ENCODE results near the gene PTGS1.

Gene PTGS1

GRCh38 chr9:122348288-122348777 lies 22.5 kb upstream of the PTGS1 start:
- Histone ChIP-seq H3K9ac (ENCODE audit: low read length) (no peak overlapping the region), H4K8ac (ENCODE audit: low read depth, low read length) (no peak overlapping the region), H2AK5ac (ENCODE audit: low read length) (no peak overlapping the region), H2BK5ac (ENCODE audit: low read length) (no peak overlapping the region), H2BK120ac (ENCODE audit: low read depth, low read length) (no peak overlapping the region), H3K4me1 (ENCODE audit: control insufficient read depth, low read depth, low read length) (no peaks in the 10 kb centered on the region), H4K5ac (ENCODE audit: low read length) (no peak overlapping the region), H3K4me3 (ENCODE audit: low read length) (no peak overlapping the region), H3K23ac (ENCODE audit: low read length) (no peak overlapping the region), H3K36me3 (ENCODE audit: control insufficient read depth, insufficient read depth, low read length) (no peaks in the 10 kb centered on the region), H3K4ac (ENCODE audit: low read depth, low read length) (no peak overlapping the region), H3K56ac (ENCODE audit: low read length) (no peak overlapping the region), H3K27ac (ENCODE audit: low read depth, low read length) (no peak overlapping the region), H3K79me1 (ENCODE audit: low read length) (no peaks in the 10 kb centered on the region), H2BK15ac (replicated peaks; ENCODE audit: low read depth) (no peak overlapping the region), H3K18ac (ENCODE audit: low read length) (no peak overlapping the region), H3K79me2 (ENCODE audit: control insufficient read depth, insufficient read depth, low read length) (no peaks in the 10 kb centered on the region), H3K27me3 (ENCODE audit: insufficient read depth, low read length, poor library complexity) (no peaks in the 10 kb centered on the region), H3K4me2 (ENCODE audit: low read length) (no peak overlapping the region)
- no peak for DNase-seq
- WGBS (ENCODE audit: extremely low coverage, insufficient coverage, low lambda C conversion rate): no CpG with 5 or more reads among the region's 12 CpGs

DNA sequence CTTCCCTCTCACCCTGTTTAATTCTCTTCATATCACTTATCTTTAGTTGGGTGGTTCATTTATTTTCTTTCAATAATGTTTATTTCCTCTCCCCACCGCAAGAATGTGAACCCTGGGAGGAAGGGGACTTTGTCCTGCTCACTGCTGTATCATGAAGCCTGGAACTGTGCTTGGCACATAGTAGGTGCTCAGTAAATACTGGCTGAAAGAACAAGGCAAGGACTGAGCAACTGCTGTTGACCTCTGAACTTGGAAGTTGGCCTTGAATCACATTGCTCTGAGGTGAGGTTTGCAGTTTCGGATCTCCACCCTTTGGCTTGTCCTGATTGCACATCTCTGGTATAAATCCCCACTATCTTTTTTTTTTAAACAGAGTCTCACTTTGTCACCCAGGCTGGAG lies 22.0 kb upstream of the PTGS1 start:
- Histone ChIP-seq H4K5ac (ENCODE audit: low read length) (no peak overlapping the region), H3K4me1 (ENCODE audit: control insufficient read depth, low read depth, low read length) (no peaks in the 10 kb centered on the region), H3K9ac (ENCODE audit: low read length) (no peak overlapping the region), H3K56ac (ENCODE audit: low read length) (no peak overlapping the region), H2BK120ac (ENCODE audit: low read depth, low read length) (no peak overlapping the region), H3K4ac (ENCODE audit: low read depth, low read length) (no peak overlapping the region), H3K23ac (ENCODE audit: low read length) (no peak overlapping the region), H3K79me1 (ENCODE audit: low read length) (no peaks in the 10 kb centered on the region), H3K27me3 (ENCODE audit: insufficient read depth, low read length, poor library complexity) (no peaks in the 10 kb centered on the region), H4K8ac (ENCODE audit: low read depth, low read length) (no peak overlapping the region), H3K4me2 (ENCODE audit: low read length) (no peak overlapping the region), H3K4me3 (ENCODE audit: low read length) (no peak overlapping the region), H3K36me3 (ENCODE audit: control insufficient read depth, insufficient read depth, low read length) (no peaks in the 10 kb centered on the region), H2AK5ac (ENCODE audit: low read length) (no peak overlapping the region), H3K18ac (ENCODE audit: low read length) (no peak overlapping the region), H2BK5ac (ENCODE audit: low read length) (no peak overlapping the region), H3K79me2 (ENCODE audit: control insufficient read depth, insufficient read depth, low read length) (no peaks in the 10 kb centered on the region), H2BK15ac (replicated peaks; ENCODE audit: low read depth) (no peak overlapping the region), H3K27ac (ENCODE audit: low read depth, low read length) (no peak overlapping the region)
- WGBS (ENCODE audit: extremely low coverage, insufficient coverage, low lambda C conversion rate): no CpG with 5 or more reads among the region's 2 CpGs
- no peak for DNase-seq

DNA sequence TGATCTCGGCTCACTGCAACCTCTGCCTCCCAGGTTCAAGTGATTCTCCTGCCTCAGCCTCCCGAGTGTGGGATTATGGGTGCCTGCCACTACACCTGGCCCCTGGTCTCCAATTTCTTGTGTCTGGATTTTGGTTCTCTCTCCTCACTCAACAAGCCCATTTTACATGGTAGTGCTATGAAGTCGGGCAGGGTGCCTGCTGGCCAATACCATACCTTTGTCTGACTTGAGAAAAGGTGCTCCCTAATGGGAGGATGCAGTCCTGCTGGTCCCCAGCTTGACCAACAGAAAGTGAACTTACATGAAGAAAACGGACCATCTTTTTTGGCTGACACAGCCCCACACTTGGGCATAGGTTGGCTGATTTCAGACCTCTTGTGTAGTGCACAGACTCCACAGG lies 21.6 kb upstream of the PTGS1 start:
- Histone ChIP-seq H2BK15ac (replicated peaks; ENCODE audit: low read depth) (no peak overlapping the region), H3K36me3 (ENCODE audit: control insufficient read depth, insufficient read depth, low read length) (no peaks in the 10 kb centered on the region), H4K5ac (ENCODE audit: low read length) (no peak overlapping the region), H2BK5ac (ENCODE audit: low read length) (no peak overlapping the region), H3K23ac (ENCODE audit: low read length) (no peak overlapping the region), H3K4me1 (ENCODE audit: control insufficient read depth, low read depth, low read length) (no peaks in the 10 kb centered on the region), H3K79me2 (ENCODE audit: control insufficient read depth, insufficient read depth, low read length) (no peaks in the 10 kb centered on the region), H3K4ac (ENCODE audit: low read depth, low read length) (no peak overlapping the region), H3K27me3 (ENCODE audit: insufficient read depth, low read length, poor library complexity) (no peaks in the 10 kb centered on the region), H3K56ac (ENCODE audit: low read length) (no peak overlapping the region), H3K79me1 (ENCODE audit: low read length) (no peaks in the 10 kb centered on the region), H3K18ac (ENCODE audit: low read length) (no peak overlapping the region), H2AK5ac (ENCODE audit: low read length) (no peak overlapping the region), H4K8ac (ENCODE audit: low read depth, low read length) (no peak overlapping the region), H3K27ac (ENCODE audit: low read depth, low read length) (no peak overlapping the region), H3K4me3 (ENCODE audit: low read length) (no peak overlapping the region), H3K9ac (ENCODE audit: low read length) (no peak overlapping the region), H3K4me2 (ENCODE audit: low read length) (no peak overlapping the region), H2BK120ac (ENCODE audit: low read depth, low read length) (no peak overlapping the region)
- WGBS (ENCODE audit: extremely low coverage, insufficient coverage, low lambda C conversion rate): no CpG with 5 or more reads among the region's 4 CpGs
- no peak for DNase-seq

DNA sequence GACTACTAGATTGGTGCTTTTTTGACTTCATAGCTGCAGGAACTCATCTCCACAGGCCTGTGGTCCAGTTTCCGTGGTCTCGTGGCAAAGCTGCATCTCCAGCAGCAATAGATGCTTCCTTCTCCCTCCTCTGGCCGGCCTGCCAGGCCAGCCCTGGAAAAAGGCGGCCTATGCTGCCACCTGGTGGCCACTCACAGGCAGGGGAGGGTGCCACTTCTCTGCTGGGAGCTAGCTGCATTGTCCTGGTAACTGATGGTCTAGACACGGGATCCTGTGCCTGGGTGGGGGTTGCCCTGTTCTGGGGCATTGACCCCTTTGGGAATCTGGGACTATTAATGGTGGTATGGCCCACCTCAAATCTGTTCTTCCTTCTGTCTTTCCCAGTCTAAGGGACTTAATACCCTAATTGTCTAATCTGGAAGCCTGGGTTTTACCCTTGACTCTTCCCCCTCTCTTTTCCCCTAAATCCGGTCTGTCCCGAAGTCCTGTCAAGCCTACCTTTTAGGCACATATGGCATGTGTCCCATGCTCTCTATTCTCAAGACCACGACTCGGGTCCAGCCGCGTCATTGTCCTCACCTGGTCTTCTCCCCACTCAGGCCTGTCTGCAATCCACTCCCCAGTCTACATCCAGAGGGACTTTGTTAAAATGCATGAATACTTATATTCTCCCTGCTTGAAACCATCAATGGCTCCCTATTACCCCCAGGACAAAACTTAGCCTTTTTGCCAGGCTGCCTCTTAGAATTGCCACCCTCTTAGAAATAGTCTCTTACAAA lies 20.1 kb upstream of the PTGS1 start:
- Histone ChIP-seq H3K79me2 (ENCODE audit: control insufficient read depth, insufficient read depth, low read length) (no peaks in the 10 kb centered on the region), H3K9ac (ENCODE audit: low read length) (no peak overlapping the region), H3K36me3 (ENCODE audit: control insufficient read depth, insufficient read depth, low read length) (no peaks in the 10 kb centered on the region), H4K8ac (ENCODE audit: low read depth, low read length) (no peak overlapping the region), H2BK5ac (ENCODE audit: low read length) (no peak overlapping the region), H3K23ac (ENCODE audit: low read length) (no peak overlapping the region), H2BK15ac (replicated peaks; ENCODE audit: low read depth) (no peak overlapping the region), H4K5ac (ENCODE audit: low read length) (no peak overlapping the region), H3K27me3 (ENCODE audit: insufficient read depth, low read length, poor library complexity) (no peaks in the 10 kb centered on the region), H3K4me3 (ENCODE audit: low read length) (no peak overlapping the region), H3K18ac (ENCODE audit: low read length) (no peak overlapping the region), H3K4me1 (ENCODE audit: control insufficient read depth, low read depth, low read length) (no peaks in the 10 kb centered on the region), H3K56ac (ENCODE audit: low read length) (no peak overlapping the region), H3K4me2 (ENCODE audit: low read length) (no peak overlapping the region), H2BK120ac (ENCODE audit: low read depth, low read length) (no peak overlapping the region), H3K27ac (ENCODE audit: low read depth, low read length) (no peak overlapping the region), H2AK5ac (ENCODE audit: low read length) (no peak overlapping the region), H3K79me1 (ENCODE audit: low read length) (no peaks in the 10 kb centered on the region), H3K4ac (ENCODE audit: low read depth, low read length) (no peak overlapping the region)
- DNase-seq: peak; percentile 70
- WGBS (ENCODE audit: extremely low coverage, insufficient coverage, low lambda C conversion rate): no CpG with 5 or more reads among the region's 11 CpGs

DNA sequence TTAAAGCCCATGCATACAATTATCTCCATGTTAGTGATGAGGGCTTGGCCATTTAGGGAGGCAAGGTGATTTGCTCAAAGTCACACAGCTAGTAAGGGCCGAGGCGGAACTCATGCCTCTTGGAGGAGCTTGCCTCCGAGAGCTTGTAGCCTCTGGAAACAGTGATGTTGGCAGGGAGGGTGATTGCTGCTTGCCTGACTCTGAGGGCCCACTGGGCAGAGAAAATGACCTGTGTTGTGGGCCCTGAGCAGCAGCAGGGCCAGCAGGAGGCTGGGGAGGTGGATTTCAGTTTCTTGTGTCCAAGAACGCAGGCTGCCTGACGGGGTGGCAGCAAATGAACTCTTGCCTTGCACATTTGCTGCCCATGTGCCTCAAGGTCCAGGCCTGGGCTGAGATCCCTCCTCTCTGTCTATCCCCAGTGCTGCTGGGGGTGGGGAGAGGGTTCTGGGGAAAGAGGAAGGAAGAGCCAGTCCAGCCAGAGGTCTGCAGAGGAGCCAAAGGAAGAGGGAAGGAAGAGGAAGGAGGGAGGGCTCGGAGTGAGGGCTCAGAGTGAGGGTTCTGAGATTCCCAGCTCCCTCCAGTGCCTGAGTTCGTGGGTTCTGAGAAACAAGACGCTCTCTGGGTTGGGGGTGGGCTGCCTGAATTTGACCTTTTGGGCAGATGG lies 16.2 kb upstream of the PTGS1 start:
- WGBS (ENCODE audit: extremely low coverage, insufficient coverage, low lambda C conversion rate): no CpG with 5 or more reads among the region's 8 CpGs
- Histone ChIP-seq H3K36me3 (ENCODE audit: control insufficient read depth, insufficient read depth, low read length) (no peaks in the 10 kb centered on the region), H2BK5ac (ENCODE audit: low read length) (no peak overlapping the region), H4K8ac (ENCODE audit: low read depth, low read length) (no peak overlapping the region), H3K18ac (ENCODE audit: low read length) (no peak overlapping the region), H2AK5ac (ENCODE audit: low read length) (no peak overlapping the region), H4K5ac (ENCODE audit: low read length) (no peak overlapping the region), H3K4me2 (ENCODE audit: low read length) (no peak overlapping the region), H3K27ac (ENCODE audit: low read depth, low read length) (no peak overlapping the region), H3K4me1 (ENCODE audit: control insufficient read depth, low read depth, low read length) (no peaks in the 10 kb centered on the region), H3K79me2 (ENCODE audit: control insufficient read depth, insufficient read depth, low read length) (no peaks in the 10 kb centered on the region), H3K9ac (ENCODE audit: low read length) (no peak overlapping the region), H2BK15ac (replicated peaks; ENCODE audit: low read depth) (no peak overlapping the region), H3K4ac (ENCODE audit: low read depth, low read length) (no peak overlapping the region), H2BK120ac (ENCODE audit: low read depth, low read length) (no peak overlapping the region), H3K56ac (ENCODE audit: low read length) (no peak overlapping the region), H3K23ac (ENCODE audit: low read length) (no peak overlapping the region), H3K79me1 (ENCODE audit: low read length) (no peaks in the 10 kb centered on the region), H3K27me3 (ENCODE audit: insufficient read depth, low read length, poor library complexity) (no peaks in the 10 kb centered on the region), H3K4me3 (ENCODE audit: low read length) (no peak overlapping the region)
- no peak for DNase-seq
